K562 (cell line): ENCODE results near the gene CHD2. TPM values are rescaled to one million over a fixed set of nuclear protein-coding genes. Genes with fewer than 3 reads are reported as not detected.

ENCODE experiments used
- ATAC-seq: fragments of 200-7000 bp; cut with Tn5 transposase; 3 replicates; pipeline ENCODE4 v1.9.1; 2020; ENCODE audit warnings: moderate library complexity
- BruUV-seq: library from RNA; stranded (reverse); fragments of 400-500 nt; replicated peaks from 2 replicates; lab custom pipeline; 2021; lab: Mats Ljungman, UMichigan
- CTCF ChIA-PET: fragments of 300-600 bp; formaldehyde crosslinking; extraction: SDS; loops from one replicate; lab custom pipeline; 2021; ENCODE audit warnings: low intra/inter-chr PET ratio; lab: Yijun Ruan, JAX
- POLR2A ChIA-PET: fragments of 300-600, 350-650 bp; sonication (Branson Sonifier 250); formaldehyde crosslinking; extraction: SDS; loops from one replicate; lab custom pipeline; 2021; ENCODE audit warnings: antibody characterized with exemption, inconsistent platforms; lab: Yijun Ruan, JAX
- DNase-seq, 4 experiments: peaks; one replicate each; pipeline versions ENCODE4 v3.0.0 to v3.0.0-alpha.2; 2011 to 2018; ENCODE audit warnings: low spot score in 3 of 4, mixed read lengths in 3 of 4; ENCODE audit errors: extremely low read depth in 1 of 4
- FAIRE-seq: peaks from 2 replicates; lab custom pipeline; 2011; peaks lifted over from hg19 to GRCh38; lab: Jason Lieb, UNC
- H2AFZ ChIP-seq: 2 replicates; pipeline ENCODE4 v1.6.0; 2011; ENCODE audit warnings: low read depth, low read length, control low read depth, inconsistent platforms
- H3K27ac ChIP-seq: fragments of 200-600 bp; 3 replicates; pipeline ENCODE4 v1.8.0; 2011; ENCODE audit warnings: low read depth, mild to moderate bottlenecking, control low read depth, inconsistent platforms, low read length, moderate library complexity, mixed read lengths; ENCODE audit errors: extremely low read depth
- H3K27me3 ChIP-seq, 2 experiments: fragments of 300-600 bp in 1 of 2; 2 replicates in 1 of 2; 3 replicates in 1 of 2; pipeline versions ENCODE4 v1.6.0 to v1.8.0; 2011; ENCODE audit warnings: inconsistent platforms in 2 of 2, low read length in 2 of 2, mild to moderate bottlenecking in 1 of 2, mixed read lengths in 1 of 2, moderate library complexity in 1 of 2; ENCODE audit not compliant: control insufficient read depth in 2 of 2, insufficient read depth in 2 of 2
- H3K36me3 ChIP-seq: fragments of 300-600 bp; 3 replicates; pipeline ENCODE4 v1.8.0; 2011; ENCODE audit warnings: mild to moderate bottlenecking, low read length, inconsistent platforms; ENCODE audit not compliant: control insufficient read depth, insufficient read depth
- H3K4me1 ChIP-seq, 2 experiments: fragments of 200-600 bp in 1 of 2; replicated peaks in 1 of 2; 2 replicates in 1 of 2; 3 replicates in 1 of 2; pipeline versions ENCODE4 v1.5.1 to v1.8.0; 2011; ENCODE audit warnings: inconsistent platforms in 2 of 2, low read length in 2 of 2, mild to moderate bottlenecking in 1 of 2, mixed read lengths in 1 of 2, moderate library complexity in 1 of 2; ENCODE audit not compliant: control insufficient read depth in 2 of 2, insufficient read depth in 2 of 2
- H3K4me2 ChIP-seq: 2 replicates; pipeline ENCODE4 v1.6.1; 2011; ENCODE audit warnings: low read length, control low read depth, inconsistent platforms, mixed read lengths; ENCODE audit not compliant: insufficient read depth
- H3K4me3 ChIP-seq: fragments of 200-600 bp; sonication (generic), shearing (Covaris generic); 2 replicates; pipeline ENCODE4 v1.5.1; 2016; ENCODE audit warnings: control low read depth, inconsistent platforms
- H3K79me2 ChIP-seq: fragments of 200-600 bp; 3 replicates; pipeline ENCODE4 v1.8.0; 2011; ENCODE audit warnings: low read length, inconsistent platforms; ENCODE audit not compliant: control insufficient read depth, insufficient read depth
- H3K9ac ChIP-seq, 2 experiments: 2 replicates each; pipeline versions ENCODE4 v1.6.0 to v1.6.1; 2011; ENCODE audit warnings: low read depth in 2 of 2, low read length in 2 of 2, control low read depth in 1 of 2, inconsistent platforms in 1 of 2, mild to moderate bottlenecking in 1 of 2, mixed read lengths in 1 of 2; ENCODE audit not compliant: insufficient read depth in 1 of 2
- H3K9me1 ChIP-seq: one replicate; pipeline ENCODE4 v1.6.0; 2011; ENCODE audit warnings: inconsistent platforms, mild to moderate bottlenecking, low read length, moderate library complexity; ENCODE audit not compliant: control insufficient read depth, insufficient read depth
- H3K9me3 ChIP-seq: replicated peaks from 2 replicates; pipeline ENCODE4 v1.5.1; 2011; ENCODE audit warnings: low read depth, low read length, inconsistent platforms; ENCODE audit not compliant: control insufficient read depth, insufficient read depth
- H4K20me1 ChIP-seq: replicated peaks from 2 replicates; pipeline ENCODE4 v1.6.1; 2011; ENCODE audit warnings: low read length, inconsistent platforms, mixed read lengths; ENCODE audit not compliant: control insufficient read depth, insufficient read depth
- CHD7 ChIP-seq: fragments of 200-600 bp; sonication (generic); IDR thresholded peaks from one replicate; pipeline ENCODE4 v1.6.1; 2012; ENCODE audit warnings: mild to moderate bottlenecking, low read depth, low read length, inconsistent platforms
- EWSR1 ChIP-seq: fragments of 450-650 bp; IDR thresholded peaks from 2 replicates; pipeline ENCODE4 v1.6.1; 2018; ENCODE audit warnings: borderline replicate concordance, mild to moderate bottlenecking, low read depth, moderate library complexity; ENCODE audit not compliant: partially characterized antibody
- KAT2B ChIP-seq: IDR thresholded peaks from one replicate; pipeline ENCODE4 v1.6.1; 2012; ENCODE audit warnings: low read depth, mild to moderate bottlenecking, control low read depth, inconsistent platforms, low read length, moderate library complexity
- MCM2 ChIP-seq: fragments of 450-650 bp; IDR thresholded peaks from 2 replicates; pipeline ENCODE4 v1.6.1; 2017; ENCODE audit warnings: low read depth, mild to moderate bottlenecking
- PHF21A ChIP-seq: fragments of 450-650 bp; IDR thresholded peaks from 2 replicates; pipeline ENCODE4 v1.6.1; 2017; ENCODE audit warnings: low read depth, borderline replicate concordance
- PHTF2 ChIP-seq: fragments of 250-450 bp; sonication (Bioruptor Pico); IDR thresholded peaks from 2 replicates; pipeline ENCODE4 v1.5.0; 2021; ENCODE audit warnings: mild to moderate bottlenecking
- SNRNP70 ChIP-seq: fragments of 200-400 bp; formaldehyde crosslinking; optimal IDR thresholded peaks from 2 replicates; pipeline ENCODE3; 2017; ENCODE audit warnings: low read depth, low read length
- ZBTB7A ChIP-seq: IDR thresholded peaks from 2 replicates; pipeline ENCODE4 v1.6.1; 2011; ENCODE audit warnings: low read depth, mild to moderate bottlenecking, low read length, moderate library complexity, borderline replicate concordance; ENCODE audit not compliant: control insufficient read depth
- ZNF584 ChIP-seq: fragments of 200-800 bp; sonication (Bioruptor generic); IDR thresholded peaks from 2 replicates; pipeline ENCODE4 v1.6.1; 2016; ENCODE audit warnings: low read depth, mild to moderate bottlenecking, missing genetic modification characterization, missing compliant biosample characterization
- WGBS: fragments of 100-300 bp; shearing (Covaris generic); methylation state at CpG from one replicate; pipeline ENCODE4 v1.1.6; 2016; ENCODE audit warnings: low coverage, mixed read lengths; ENCODE audit not compliant: insufficient coverage; ENCODE audit errors: missing lambda C conversion rate; 5-methylcytosine and 5-hydroxymethylcytosine counted together
- in situ Hi-C: fragments of 300-500 bp; cut with MboI; formaldehyde crosslinking; loops from 4 replicates; pipeline ENCODE4 v1.15.0; 2018; ENCODE audit warnings: inconsistent platforms, mixed read lengths
- intact Hi-C: fragments of 100-400 bp; cut with micrococcal nuclease; formaldehyde crosslinking; loops from 2 replicates; pipeline ENCODE4 v1.14.2; 2022
- polyA plus RNA-seq, 8 experiments: library from polyadenylated mRNA; depleted of rRNA in 4 of 8; stranded (reverse) in 5 of 8; unstranded in 3 of 8; fragments of >200 nt; fragmentation: Nextera tagmentation in 2 of 8; fragmentation: Illumina TruSeq in 1 of 8; extraction: Ambion mirVana in 2 of 8; extraction: Trizol in 1 of 8; gene quantifications; 2 replicates each; pipeline versions ENCODE4 v1.2.1 to v1.2.3, GENCODE V29; 2011 to 2014; ENCODE audit warnings: inconsistent platforms in 1 of 8, missing spikeins in 1 of 8
- total RNA-seq, 7 experiments: library from RNA; depleted of rRNA in 6 of 7; stranded (reverse); fragments of >200 nt in 6 of 7; fragmentation: Illumina TruSeq in 2 of 7; extraction: Trizol in 2 of 7; gene quantifications; 2 replicates each; pipeline versions ENCODE4 v1.2.1 to v1.2.3, GENCODE V29; 2011 to 2021; ENCODE audit warnings: low replicate concordance in 1 of 7

CHD2 gene
- total and polyA plus RNA-seq, 9 of the 15 experiments (the other 6 are each of a cell fraction or from before 2014, with no cell fraction given) = 38.9 to 70.8 (median 56.2) TPM

DNA sequence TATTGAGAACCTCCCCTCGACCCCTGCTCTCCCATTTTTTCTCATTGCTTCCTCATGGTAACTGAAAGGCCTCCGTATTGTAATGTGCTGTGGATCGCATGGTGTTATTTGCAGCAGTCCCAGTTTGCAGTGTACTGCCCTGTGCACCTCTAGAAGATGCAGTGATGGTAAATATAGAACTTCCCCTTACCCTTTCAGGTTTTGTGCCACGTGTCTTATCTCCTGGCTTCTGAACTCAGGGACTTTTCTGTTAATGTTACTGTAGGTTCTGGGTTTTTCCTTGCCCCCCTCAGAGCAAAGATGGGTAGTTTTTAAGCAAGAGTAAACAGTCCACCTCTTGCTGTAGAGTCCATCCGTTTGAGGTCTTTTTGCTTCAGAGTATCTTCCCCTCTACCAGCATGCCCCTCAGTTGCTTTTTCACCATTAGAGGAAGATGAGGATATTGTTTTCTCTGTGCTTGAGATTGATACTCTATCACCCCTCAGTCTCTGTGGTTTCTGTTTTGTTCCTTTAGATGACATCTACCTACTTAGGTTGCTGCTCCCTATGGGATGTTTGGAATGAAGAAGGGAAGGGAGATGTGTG lies 22.4 kb downstream of the CHD2 start:
- FAIRE-seq = peak; percentile 37
- no peak for ATAC-seq
- intact Hi-C loops = no loop called here

More for the DNA sequence above, 22.4 kb downstream of the CHD2 start:
- Histone ChIP-seq H4K20me1 (no peaks in the 10 kb centered on the region; the same call in 1 of the 2 replicates), H2AFZ (no peak overlapping the region), H3K79me2 (peaks cover 83% of the 10 kb centered on the region)
- CTCF ChIA-PET = no interaction called here
- no TSS peak for BruUV-seq
- no peak for TF ChIP-seq EWSR1
- no peak for TF ChIP-seq CHD7
- no peak for TF ChIP-seq PHTF2 (CRISPR knock-in tag)
- TF ChIP-seq ZNF584 (CRISPR knock-in tag) = no peak
- no peak for TF ChIP-seq PHF21A
- no peak for TF ChIP-seq MCM2
- no peak for TF ChIP-seq KAT2B
- no peak for TF ChIP-seq SNRNP70
- TF ChIP-seq ZBTB7A = no peak
- TF ChIP-seq, all 486 proteins: peak for 0
- in situ Hi-C loops = no loop called here
- Histone ChIP-seq H3K9ac (no peak overlapping the region), H3K27ac (no peak overlapping the region), H3K4me3 (no peak overlapping the region), H3K36me3 (peaks cover 90% of the 10 kb centered on the region), H3K27me3 (no peaks in the 10 kb centered on the region), H3K4me1 (peaks cover 3 to 25% of the 10 kb centered on the region in 2 experiments; a peak in 4 of 5 replicates), H3K9me3 (no peaks in the 10 kb centered on the region), H3K4me2 (no peak overlapping the region), H3K9me1 (no peaks in the 10 kb centered on the region)
- DNase-seq = no peak
- POLR2A ChIA-PET = interaction anchor here (1.0 to 2.7 kb wide), 8 partner anchors 7 to 114 kb away, joined by 3 to 23 read pairs (median 8); partner anchors contain the start of gene CHD2
- 67% methylated on average over 5 of the region's 5 CpGs for WGBS
